Right lobe of liver (tissue), 4 donors: Measurements from ENCODE around the gene ECE1.

ENCODE experiments used
- POLR2A ChIP-seq: fragments of 450-650 bp; IDR thresholded peaks from one replicate; pipeline ENCODE4 v1.6.1; 2017; ENCODE audit warnings: antibody characterized with exemption, mild to moderate bottlenecking
- TF ChIP-seq, protein P1 (sequence below), 4 donors: fragments of 200-600 bp in 3 of 4; fragments of 450-650 bp in 1 of 4; IDR thresholded peaks; one replicate each; pipeline versions ENCODE4 v1.5.1 to v1.8.0; 2016 to 2022; ENCODE audit warnings: antibody characterized with exemption in 4 of 4, mild to moderate bottlenecking in 2 of 4
- donor health status: DM: no; HTN: no; CAD: no.
- donor health status: DM: no; HTN: no; CAD: no.
- donor health status: DM: no; HTN: yes; CAD: no.

- TF ChIP-seq, protein P1, sequence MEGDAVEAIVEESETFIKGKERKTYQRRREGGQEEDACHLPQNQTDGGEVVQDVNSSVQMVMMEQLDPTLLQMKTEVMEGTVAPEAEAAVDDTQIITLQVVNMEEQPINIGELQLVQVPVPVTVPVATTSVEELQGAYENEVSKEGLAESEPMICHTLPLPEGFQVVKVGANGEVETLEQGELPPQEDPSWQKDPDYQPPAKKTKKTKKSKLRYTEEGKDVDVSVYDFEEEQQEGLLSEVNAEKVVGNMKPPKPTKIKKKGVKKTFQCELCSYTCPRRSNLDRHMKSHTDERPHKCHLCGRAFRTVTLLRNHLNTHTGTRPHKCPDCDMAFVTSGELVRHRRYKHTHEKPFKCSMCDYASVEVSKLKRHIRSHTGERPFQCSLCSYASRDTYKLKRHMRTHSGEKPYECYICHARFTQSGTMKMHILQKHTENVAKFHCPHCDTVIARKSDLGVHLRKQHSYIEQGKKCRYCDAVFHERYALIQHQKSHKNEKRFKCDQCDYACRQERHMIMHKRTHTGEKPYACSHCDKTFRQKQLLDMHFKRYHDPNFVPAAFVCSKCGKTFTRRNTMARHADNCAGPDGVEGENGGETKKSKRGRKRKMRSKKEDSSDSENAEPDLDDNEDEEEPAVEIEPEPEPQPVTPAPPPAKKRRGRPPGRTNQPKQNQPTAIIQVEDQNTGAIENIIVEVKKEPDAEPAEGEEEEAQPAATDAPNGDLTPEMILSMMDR (IDR thresholded peaks at IDR 0.05): no peak
- no peak for TF ChIP-seq POLR2A
Measured at GRCh38 chr1:21247892-21248715, 42.2 kb downstream of the ECE1 start.
